B cell (primary cell): Measurements from ENCODE around the gene SF1.

ENCODE experiments used
- EZH2 ChIP-seq: IDR thresholded peaks from 2 replicates; pipeline ENCODE4 v1.6.1; 2012; ENCODE audit warnings: borderline replicate concordance, low read depth, mild to moderate bottlenecking, moderate library complexity, low read length; ENCODE audit not compliant: insufficient read depth, poor library complexity, severe bottlenecking
- TF ChIP-seq, protein P1 (sequence below): fragments of 200-600 bp; IDR thresholded peaks from one replicate; pipeline ENCODE4 v1.8.0; 2022; ENCODE audit warnings: antibody characterized with exemption, mild to moderate bottlenecking

- TF ChIP-seq, protein P1, sequence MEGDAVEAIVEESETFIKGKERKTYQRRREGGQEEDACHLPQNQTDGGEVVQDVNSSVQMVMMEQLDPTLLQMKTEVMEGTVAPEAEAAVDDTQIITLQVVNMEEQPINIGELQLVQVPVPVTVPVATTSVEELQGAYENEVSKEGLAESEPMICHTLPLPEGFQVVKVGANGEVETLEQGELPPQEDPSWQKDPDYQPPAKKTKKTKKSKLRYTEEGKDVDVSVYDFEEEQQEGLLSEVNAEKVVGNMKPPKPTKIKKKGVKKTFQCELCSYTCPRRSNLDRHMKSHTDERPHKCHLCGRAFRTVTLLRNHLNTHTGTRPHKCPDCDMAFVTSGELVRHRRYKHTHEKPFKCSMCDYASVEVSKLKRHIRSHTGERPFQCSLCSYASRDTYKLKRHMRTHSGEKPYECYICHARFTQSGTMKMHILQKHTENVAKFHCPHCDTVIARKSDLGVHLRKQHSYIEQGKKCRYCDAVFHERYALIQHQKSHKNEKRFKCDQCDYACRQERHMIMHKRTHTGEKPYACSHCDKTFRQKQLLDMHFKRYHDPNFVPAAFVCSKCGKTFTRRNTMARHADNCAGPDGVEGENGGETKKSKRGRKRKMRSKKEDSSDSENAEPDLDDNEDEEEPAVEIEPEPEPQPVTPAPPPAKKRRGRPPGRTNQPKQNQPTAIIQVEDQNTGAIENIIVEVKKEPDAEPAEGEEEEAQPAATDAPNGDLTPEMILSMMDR: no peak
- TF ChIP-seq EZH2: no peak
Measured at GRCh38 chr11:64803158-64803845, 25.0 kb upstream of the SF1 start, which contains the start of gene MAP4K2.
